ENCODE measurements around the gene SORCS3. TPM values are rescaled to one million over a fixed set of nuclear protein-coding genes. Genes with fewer than 3 reads are reported as not detected.
A peak's percentile ranks its signal among the peaks of the same experiment; 100 is the strongest.

Gene SORCS3
- total RNA-seq, 1 donor from 2014 or later = not detected

- H3K9me3 ChIP-seq = no peaks in the 10 kb centered on the region
- H3K27me3 ChIP-seq (ENCODE audit: low read depth) = no peaks in the 10 kb centered on the region
- H3K4me3 ChIP-seq = no peak overlapping the region
- no peak overlapping the region for H3K27ac ChIP-seq
- DNase-seq (no peak), ATAC-seq (no peak)
- TF ChIP-seq CTCF (IDR thresholded peaks at IDR 0.05) = no peak
- intact Hi-C loops (cut with DNase I) = no loop called here
- H3K36me3 ChIP-seq = no peaks in the 10 kb centered on the region
- no peaks in the 10 kb centered on the region for H3K4me1 ChIP-seq
These were observed 290.6 kb downstream of the SORCS3 start for GRCh38 chr10:104931612-104932134.

GRCh38 chr10:104935656-104936055 is 294.6 kb downstream of the SORCS3 start:
- DNase-seq (no peak), ATAC-seq (no peak)
- no peak for TF ChIP-seq CTCF (IDR thresholded peaks at IDR 0.05)
- Histone ChIP-seq H3K4me3 (no peak overlapping the region), H3K4me1 (no peaks in the 10 kb centered on the region), H3K27ac (no peak overlapping the region), H3K36me3 (no peaks in the 10 kb centered on the region), H3K27me3 (ENCODE audit: low read depth) (no peaks in the 10 kb centered on the region), H3K9me3 (no peaks in the 10 kb centered on the region)
- intact Hi-C loops (cut with DNase I) = no loop called here

GRCh38 chr10:104937567-104937966 is 296.5 kb downstream of the SORCS3 start:
- no peak overlapping the region for H3K27ac ChIP-seq
- DNase-seq (no peak), ATAC-seq (peak in 1 of 2 donors; percentile 9)
- TF ChIP-seq CTCF (IDR thresholded peaks at IDR 0.05) = no peak
- intact Hi-C loops (cut with DNase I) = no loop called here
- no peaks in the 10 kb centered on the region for H3K9me3 ChIP-seq
- H3K4me1 ChIP-seq = no peaks in the 10 kb centered on the region
- no peaks in the 10 kb centered on the region for H3K36me3 ChIP-seq
- no peaks in the 10 kb centered on the region for H3K27me3 ChIP-seq (ENCODE audit: low read depth)
- H3K4me3 ChIP-seq = no peak overlapping the region

GRCh38 chr10:104938031-104938430 is 296.9 kb downstream of the SORCS3 start:
- no peak for TF ChIP-seq CTCF (IDR thresholded peaks at IDR 0.05)
- no peak for ATAC-seq
- intact Hi-C loops (cut with DNase I) = no loop called here
- no peaks in the 10 kb centered on the region for H3K4me1 ChIP-seq
- H3K27ac ChIP-seq = no peak overlapping the region
- DNase-seq = no peak
- no peaks in the 10 kb centered on the region for H3K27me3 ChIP-seq (ENCODE audit: low read depth)
- no peaks in the 10 kb centered on the region for H3K36me3 ChIP-seq
- H3K9me3 ChIP-seq = no peaks in the 10 kb centered on the region
- H3K4me3 ChIP-seq = no peak overlapping the region

GRCh38 chr10:104941662-104942061 is 300.6 kb downstream of the SORCS3 start:
- Histone ChIP-seq H3K4me3 (no peak overlapping the region), H3K27me3 (ENCODE audit: low read depth) (no peaks in the 10 kb centered on the region), H3K4me1 (no peaks in the 10 kb centered on the region), H3K36me3 (no peaks in the 10 kb centered on the region), H3K9me3 (no peaks in the 10 kb centered on the region), H3K27ac (no peak overlapping the region)
- no peak for TF ChIP-seq CTCF (IDR thresholded peaks at IDR 0.05)
- intact Hi-C loops (cut with DNase I) = no loop called here
- ATAC-seq (no peak), DNase-seq (no peak)

- Histone ChIP-seq H3K9me3 (no peaks in the 10 kb centered on the region), H3K27me3 (ENCODE audit: low read depth) (no peaks in the 10 kb centered on the region), H3K4me1 (no peaks in the 10 kb centered on the region), H3K36me3 (no peaks in the 10 kb centered on the region), H3K4me3 (no peak overlapping the region), H3K27ac (no peak overlapping the region)
- DNase-seq = no peak
- TF ChIP-seq CTCF (IDR thresholded peaks at IDR 0.05) = no peak
- intact Hi-C loops (cut with DNase I) = no loop called here
- no peak for ATAC-seq
These were observed 306.2 kb downstream of the SORCS3 start for GRCh38 chr10:104947314-104947713.

All from lower lobe of right lung (tissue), 2 donors.